Retina (tissue), 1 donor: ENCODE measurements around the gene ENOX2.
"Not testable (repeated sequence)": the region's sequence is repeated elsewhere in the genome, so short reads cannot be mapped to it uniquely, and the experiment has no call there.

Source experiments
- DNase-seq: peaks from one replicate; pipeline ENCODE4 v3.0.0-alpha.2; 2016

ENOX2 gene

DNA sequence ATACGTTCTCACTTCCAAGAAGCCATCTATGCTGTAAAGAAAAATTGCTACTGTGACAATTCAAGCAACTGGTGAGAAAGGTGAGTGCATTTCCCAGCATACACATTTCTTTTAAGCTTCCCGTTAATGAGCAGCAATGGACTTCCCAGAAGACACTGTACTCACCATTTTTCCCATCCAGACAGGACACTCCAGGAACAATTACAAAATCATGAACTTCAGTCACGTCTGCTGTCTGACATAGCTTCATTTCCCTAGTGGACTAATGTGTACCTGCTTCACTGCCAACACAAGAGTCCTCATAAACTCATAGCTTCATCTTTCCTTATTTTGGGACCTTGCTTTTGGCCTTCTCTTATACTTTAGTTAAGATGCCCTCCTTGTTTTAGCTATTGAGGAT is 156.9 kb downstream of the ENOX2 start:
- DNase-seq, result no peak

DNA sequence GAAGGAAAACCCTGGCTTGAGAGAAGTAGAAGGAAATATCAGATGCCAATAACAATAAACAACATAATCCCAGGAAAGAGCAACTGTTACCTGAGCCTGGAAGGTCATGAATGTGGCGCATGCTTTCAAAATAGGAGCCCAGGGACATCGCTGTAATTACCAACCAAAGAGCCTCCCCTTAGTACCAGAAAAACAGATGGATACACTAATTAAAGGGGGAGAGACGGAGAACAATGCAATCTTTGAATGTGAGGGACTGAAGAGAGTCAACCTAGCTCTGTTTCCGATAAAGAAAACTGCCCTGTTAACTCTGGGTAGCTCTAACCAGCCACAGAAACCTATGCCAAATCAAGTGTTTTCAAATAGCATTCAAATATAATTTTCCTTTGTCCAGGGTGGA is 161.4 kb downstream of the ENOX2 start:
- peak; percentile 30 for DNase-seq

DNA sequence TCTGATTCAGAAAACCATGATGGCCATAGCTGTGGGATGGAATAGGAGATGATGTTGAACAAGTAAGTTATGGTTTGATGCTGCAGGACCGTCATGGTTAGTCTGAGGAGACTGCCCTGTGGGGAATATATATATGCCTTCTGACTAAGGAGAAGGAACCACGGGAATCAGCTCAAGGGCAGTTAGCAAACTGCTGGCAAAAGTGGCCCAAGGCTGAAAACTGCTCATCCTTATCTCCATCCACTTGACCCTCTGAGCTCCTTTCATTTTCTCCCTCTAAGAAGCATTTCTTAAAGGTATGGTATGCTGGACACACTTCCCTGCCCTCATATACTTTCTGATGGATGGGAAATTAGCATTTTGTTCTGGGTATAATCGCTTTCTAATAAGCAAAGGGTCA is 161.9 kb downstream of the ENOX2 start:
- no peak for DNase-seq

DNA sequence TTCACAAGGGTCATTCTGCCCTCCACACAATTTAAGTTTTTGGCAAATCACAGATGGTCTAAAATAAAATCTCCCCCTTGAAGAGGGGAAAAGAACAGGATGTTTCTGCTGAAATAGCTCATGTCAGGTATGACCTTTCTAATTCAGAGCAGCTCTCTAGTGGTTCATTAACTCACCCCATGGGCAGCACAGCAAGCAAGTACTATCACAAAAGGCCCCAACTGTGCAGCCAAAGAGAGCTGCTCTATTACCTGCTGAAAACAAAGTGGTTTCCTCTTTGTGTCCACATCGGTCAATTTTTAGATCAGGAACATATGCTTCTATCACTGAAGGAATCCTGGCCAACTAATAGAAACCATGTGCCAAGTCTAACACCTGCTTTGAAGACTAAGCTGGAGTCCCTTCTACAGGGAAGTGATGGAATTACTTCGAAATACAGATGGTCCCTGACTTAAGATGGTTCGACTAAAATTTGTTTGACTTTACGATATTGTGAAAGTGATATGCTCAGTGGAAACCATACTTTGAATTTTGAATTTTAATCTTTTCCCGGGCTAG is 164.3 kb downstream of the ENOX2 start:
- DNase-seq, result no peak

DNA sequence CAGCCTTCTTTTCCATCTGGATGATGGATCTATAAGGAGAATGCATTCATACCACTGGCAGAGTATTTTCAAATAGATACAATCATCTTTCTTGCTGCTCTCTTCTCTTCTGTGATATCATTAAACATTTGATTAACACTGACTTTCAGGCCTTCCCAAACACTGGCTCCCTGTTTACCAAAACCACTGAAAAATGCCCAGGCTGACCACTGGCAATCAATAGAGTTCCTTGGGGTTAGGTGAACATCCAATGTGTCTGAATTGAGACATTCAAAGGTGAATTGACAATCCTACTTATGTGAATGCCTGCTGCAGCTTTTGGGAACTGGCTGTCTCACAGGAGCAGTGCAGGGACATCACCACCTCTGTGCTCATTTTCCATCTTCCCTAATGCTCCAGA is 168.3 kb downstream of the ENOX2 start:
- DNase-seq, result no peak

- DNase-seq, result no peak
These were observed 174.8 kb downstream of the ENOX2 start for GRCh38 chrX:130728208-130728607.

DNA sequence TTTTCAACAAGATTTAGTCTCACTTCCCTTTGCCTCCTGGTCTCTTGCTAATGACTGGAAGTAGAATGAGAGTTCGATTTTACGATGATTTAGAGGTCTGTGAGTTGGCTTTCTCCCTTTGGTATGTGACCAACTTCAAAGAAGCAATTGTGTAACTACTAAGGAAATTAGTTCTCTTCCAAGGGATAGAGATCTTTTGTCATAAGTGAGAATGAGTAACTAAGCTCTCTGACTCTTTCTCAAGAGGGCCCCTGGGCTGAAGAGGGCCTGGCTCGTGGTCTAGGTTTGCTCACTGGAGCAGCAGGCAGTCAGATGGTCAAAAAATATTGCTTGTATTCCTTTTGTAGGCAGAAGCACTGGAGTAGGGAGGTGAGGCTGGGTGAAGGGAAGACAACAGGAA is 176.3 kb downstream of the ENOX2 start:
- DNase-seq, result no peak

DNA sequence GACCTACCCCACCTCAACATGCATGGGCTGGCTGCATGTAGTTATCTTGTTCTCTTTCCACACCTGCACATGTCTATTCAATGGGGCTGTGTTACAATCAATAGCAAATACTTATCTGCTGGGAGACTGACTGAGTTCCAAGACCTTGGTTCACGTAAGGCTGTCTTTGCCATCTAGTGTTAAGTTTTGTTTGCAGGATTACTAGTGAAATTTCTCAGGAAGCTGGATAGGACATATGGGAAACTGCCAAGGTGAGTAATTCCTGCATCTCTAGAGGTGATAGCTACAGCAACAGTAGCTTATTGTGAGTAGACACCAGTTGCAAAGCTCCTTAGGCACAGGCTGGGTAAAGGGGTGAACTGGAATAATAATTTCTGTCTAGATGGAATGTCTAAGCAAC is 177.5 kb downstream of the ENOX2 start:
- no peak for DNase-seq

DNA sequence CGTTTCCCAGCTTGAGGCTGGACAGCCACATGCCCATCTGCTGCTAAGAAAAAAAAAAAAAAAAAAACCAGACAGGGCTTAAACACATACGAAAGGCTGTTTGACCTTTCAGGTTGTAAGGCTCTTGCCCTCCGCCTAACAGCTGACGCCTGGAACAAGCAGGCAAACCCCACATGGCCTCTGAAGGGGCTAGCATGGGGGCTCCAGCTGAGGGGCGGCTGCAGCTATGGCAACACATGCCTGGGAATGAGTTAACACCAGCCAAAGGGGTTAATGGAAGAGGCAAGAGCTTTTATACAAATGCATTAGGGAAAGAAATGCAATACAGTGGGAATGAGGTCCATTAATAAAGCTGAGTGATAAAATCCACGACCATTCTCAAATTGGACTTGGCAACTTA is 183.6 kb downstream of the ENOX2 start:
- DNase-seq, result peak; percentile 37

GRCh38 chrX:130718137-130718536 is 184.9 kb downstream of the ENOX2 start:
- DNase-seq, result no peak

GRCh38 chrX:130716781-130717413 is 186.1 kb downstream of the ENOX2 start:
- DNase-seq, result peak; percentile 16

- peak; percentile 37 for DNase-seq
These were observed 186.7 kb downstream of the ENOX2 start for GRCh38 chrX:130716346-130716745.

GRCh38 chrX:130715299-130715698 is 187.7 kb downstream of the ENOX2 start:
- DNase-seq, result no peak

- DNase-seq, result no peak
These were observed 188.3 kb downstream of the ENOX2 start for GRCh38 chrX:130714665-130715064.

GRCh38 chrX:130714135-130714534 is 188.9 kb downstream of the ENOX2 start:
- no peak for DNase-seq

DNA sequence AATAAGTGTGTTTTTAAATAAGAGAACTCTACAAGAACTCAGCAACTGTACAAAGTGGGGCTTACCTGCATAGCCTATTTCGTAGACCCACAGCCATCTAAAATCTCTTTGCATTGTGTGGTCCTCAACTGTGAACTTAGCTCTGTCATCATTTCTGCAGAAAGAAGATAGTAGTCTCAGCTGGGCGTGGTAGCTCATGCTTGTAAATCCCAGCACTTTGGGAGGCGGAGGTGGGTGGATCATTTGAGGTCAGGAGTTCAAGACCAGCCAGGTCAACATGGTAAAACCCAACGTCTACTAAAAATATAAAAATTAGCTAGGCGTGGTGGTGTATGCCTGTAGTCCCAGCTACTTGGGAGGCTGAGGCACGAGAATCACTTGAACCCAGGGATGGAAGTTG is 193.8 kb downstream of the ENOX2 start:
- DNase-seq, result not testable (repeated sequence)

- no peak for DNase-seq
These were observed 197.4 kb downstream of the ENOX2 start for GRCh38 chrX:130705591-130705990.

GRCh38 chrX:130704053-130705038 is 198.7 kb downstream of the ENOX2 start:
- no peak for DNase-seq

- no peak for DNase-seq
These were observed 199.9 kb downstream of the ENOX2 start for GRCh38 chrX:130702867-130703707.

- DNase-seq, result no peak
These were observed 202.4 kb downstream of the ENOX2 start for GRCh38 chrX:130700629-130701028.

GRCh38 chrX:130699618-130700017 is 203.4 kb downstream of the ENOX2 start:
- DNase-seq, result no peak

DNA sequence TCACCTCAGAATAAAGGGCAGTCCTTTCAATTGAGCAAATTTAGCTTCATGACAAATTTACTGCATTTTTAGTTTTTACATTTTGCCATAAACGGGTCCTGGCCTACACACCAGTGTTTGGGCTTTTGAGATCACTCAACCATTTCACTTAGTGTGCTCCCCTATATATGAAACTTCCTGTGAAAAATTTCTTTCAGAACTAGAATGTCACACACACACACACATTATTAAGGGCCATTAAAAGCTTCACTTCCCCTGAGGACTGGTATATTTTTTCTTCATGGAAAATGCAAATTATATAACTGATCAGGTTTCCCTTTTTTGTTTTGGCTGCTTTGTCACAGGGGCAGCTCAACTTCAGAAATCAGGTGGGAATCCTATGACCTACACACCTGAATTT is 206.5 kb downstream of the ENOX2 start:
- no peak for DNase-seq

GRCh38 chrX:130695931-130696330 is 207.1 kb downstream of the ENOX2 start:
- no peak for DNase-seq
